ENCODE measurements around the gene DSP. TPM values are rescaled to one million over a fixed set of nuclear protein-coding genes. Genes with fewer than 3 reads are reported as not detected.

Gene DSP
- total RNA-seq, 1 donor from 2014 or later: 109 TPM

GRCh38 chr6:7594579-7595125 lies 53.2 kb downstream of the DSP start:
- Mint-ChIP-seq H3K9me3 (ENCODE audit: unreplicated experiment) (no peaks in the 10 kb centered on the region), H3K36me3 (ENCODE audit: low read depth, unreplicated experiment) (peaks cover 4% of the 10 kb centered on the region), H3K27me3 (ENCODE audit: unreplicated experiment) (peaks cover 3% of the 10 kb centered on the region), H3K27ac (ENCODE audit: unreplicated experiment) (no peak overlapping the region), H3K4me1 (ENCODE audit: unreplicated experiment) (peaks cover 15% of the 10 kb centered on the region), H3K4me3 (ENCODE audit: unreplicated experiment) (no peak overlapping the region)
- DNase-seq (ENCODE audit: low spot score): no peak
- no peak for TF ChIP-seq CTCF (IDR thresholded peaks at IDR 0.05; ENCODE audit: unreplicated experiment)

GRCh38 chr6:7604003-7604402 lies 62.5 kb downstream of the DSP start:
- peaks cover 4% of the 10 kb centered on the region for H3K4me1 Mint-ChIP-seq (ENCODE audit: unreplicated experiment)
- no peak overlapping the region for H3K4me3 Mint-ChIP-seq (ENCODE audit: unreplicated experiment)
- TF ChIP-seq CTCF (IDR thresholded peaks at IDR 0.05; ENCODE audit: unreplicated experiment): no peak
- no peaks in the 10 kb centered on the region for H3K27me3 Mint-ChIP-seq (ENCODE audit: unreplicated experiment)
- no peak overlapping the region for H3K27ac Mint-ChIP-seq (ENCODE audit: unreplicated experiment)
- no peak for DNase-seq (ENCODE audit: low spot score)
- no peaks in the 10 kb centered on the region for H3K9me3 Mint-ChIP-seq (ENCODE audit: unreplicated experiment)
- peaks cover 34% of the 10 kb centered on the region for H3K36me3 Mint-ChIP-seq (ENCODE audit: low read depth, unreplicated experiment)

- Mint-ChIP-seq H3K36me3 (ENCODE audit: low read depth, unreplicated experiment) (peaks cover 34% of the 10 kb centered on the region), H3K4me1 (ENCODE audit: unreplicated experiment) (peaks cover 4% of the 10 kb centered on the region), H3K27me3 (ENCODE audit: unreplicated experiment) (no peaks in the 10 kb centered on the region), H3K27ac (ENCODE audit: unreplicated experiment) (no peak overlapping the region), H3K4me3 (ENCODE audit: unreplicated experiment) (no peak overlapping the region), H3K9me3 (ENCODE audit: unreplicated experiment) (no peaks in the 10 kb centered on the region)
- no peak for DNase-seq (ENCODE audit: low spot score)
- no peak for TF ChIP-seq CTCF (IDR thresholded peaks at IDR 0.05; ENCODE audit: unreplicated experiment)
These were observed 63.0 kb downstream of the DSP start for GRCh38 chr6:7604506-7604905.

- H3K27ac Mint-ChIP-seq (ENCODE audit: unreplicated experiment): no peak overlapping the region
- H3K4me3 Mint-ChIP-seq (ENCODE audit: unreplicated experiment): no peak overlapping the region
- TF ChIP-seq CTCF (IDR thresholded peaks at IDR 0.05; ENCODE audit: unreplicated experiment): peak; percentile 43
- peak; percentile 51 for DNase-seq (ENCODE audit: low spot score)
- peaks cover 9% of the 10 kb centered on the region for H3K36me3 Mint-ChIP-seq (ENCODE audit: low read depth, unreplicated experiment)
- no peaks in the 10 kb centered on the region for H3K9me3 Mint-ChIP-seq (ENCODE audit: unreplicated experiment)
- peaks cover 2% of the 10 kb centered on the region for H3K27me3 Mint-ChIP-seq (ENCODE audit: unreplicated experiment)
- H3K4me1 Mint-ChIP-seq (ENCODE audit: unreplicated experiment): no peaks in the 10 kb centered on the region
These were observed 74.3 kb downstream of the DSP start for GRCh38 chr6:7615611-7616383.
